ENCODE results near the gene CEP120. TPM values are rescaled to one million over a fixed set of nuclear protein-coding genes. Genes with fewer than 3 reads are reported as not detected.

CEP120 gene
- total RNA-seq, 1 donor from 2014 or later, result 21.8 TPM

DNA sequence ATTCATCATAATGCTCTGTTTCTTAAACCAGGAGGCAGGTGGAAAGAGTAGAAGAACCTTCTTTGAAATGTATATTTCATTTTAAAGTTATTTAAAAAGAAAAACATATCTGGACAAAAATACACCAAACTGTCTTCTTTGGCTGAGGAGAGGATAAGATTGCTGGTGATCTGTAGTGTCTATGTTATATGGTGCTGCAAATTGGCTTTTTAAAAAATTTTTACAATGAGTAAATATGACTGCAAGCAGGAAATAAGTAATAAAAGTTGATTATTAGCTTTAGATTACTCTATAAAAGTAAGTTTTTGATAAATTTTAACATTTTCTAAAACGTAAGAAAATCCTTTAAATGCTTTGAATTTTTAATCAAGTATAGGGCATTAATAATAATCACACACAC lies 64.9 kb downstream of the CEP120 start:
- peaks cover 30% of the 10 kb centered on the region for H3K36me3 Mint-ChIP-seq (ENCODE audit: insufficient read depth)
- H3K4me3 Mint-ChIP-seq (ENCODE audit: low read depth), result no peak overlapping the region
- H3K27ac Mint-ChIP-seq, result no peak overlapping the region
- peaks cover 2% of the 10 kb centered on the region for H3K4me1 Mint-ChIP-seq (ENCODE audit: low read depth)
- H3K9me3 Mint-ChIP-seq (ENCODE audit: low read depth), result peaks cover 24% of the 10 kb centered on the region
- H3K27me3 Mint-ChIP-seq, result no peaks in the 10 kb centered on the region
- TF ChIP-seq, protein P1, sequence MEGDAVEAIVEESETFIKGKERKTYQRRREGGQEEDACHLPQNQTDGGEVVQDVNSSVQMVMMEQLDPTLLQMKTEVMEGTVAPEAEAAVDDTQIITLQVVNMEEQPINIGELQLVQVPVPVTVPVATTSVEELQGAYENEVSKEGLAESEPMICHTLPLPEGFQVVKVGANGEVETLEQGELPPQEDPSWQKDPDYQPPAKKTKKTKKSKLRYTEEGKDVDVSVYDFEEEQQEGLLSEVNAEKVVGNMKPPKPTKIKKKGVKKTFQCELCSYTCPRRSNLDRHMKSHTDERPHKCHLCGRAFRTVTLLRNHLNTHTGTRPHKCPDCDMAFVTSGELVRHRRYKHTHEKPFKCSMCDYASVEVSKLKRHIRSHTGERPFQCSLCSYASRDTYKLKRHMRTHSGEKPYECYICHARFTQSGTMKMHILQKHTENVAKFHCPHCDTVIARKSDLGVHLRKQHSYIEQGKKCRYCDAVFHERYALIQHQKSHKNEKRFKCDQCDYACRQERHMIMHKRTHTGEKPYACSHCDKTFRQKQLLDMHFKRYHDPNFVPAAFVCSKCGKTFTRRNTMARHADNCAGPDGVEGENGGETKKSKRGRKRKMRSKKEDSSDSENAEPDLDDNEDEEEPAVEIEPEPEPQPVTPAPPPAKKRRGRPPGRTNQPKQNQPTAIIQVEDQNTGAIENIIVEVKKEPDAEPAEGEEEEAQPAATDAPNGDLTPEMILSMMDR (IDR thresholded peaks at IDR 0.05; ENCODE audit: unreplicated experiment), result no peak
- no peak for DNase-seq (ENCODE audit: low spot score, unreplicated experiment)

DNA sequence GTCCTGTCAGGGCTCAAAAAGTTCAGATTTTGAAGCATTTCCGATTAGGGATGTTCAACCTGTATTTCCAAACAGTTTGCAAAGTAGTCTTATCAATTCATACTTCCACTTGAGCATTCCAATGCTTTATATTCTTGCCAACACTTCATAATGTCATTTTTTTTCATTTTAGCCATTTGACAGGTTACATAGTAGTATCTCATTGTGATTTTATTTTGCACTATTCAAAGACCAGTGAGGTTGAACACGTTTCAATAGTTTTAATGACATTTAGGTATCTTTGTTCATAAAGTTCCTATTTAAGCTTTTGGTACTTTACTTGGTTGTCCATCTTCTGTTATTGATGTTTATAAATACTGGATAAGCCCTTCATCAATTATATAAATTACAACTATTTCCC lies 71.4 kb downstream of the CEP120 start:
- Mint-ChIP-seq H3K36me3 (ENCODE audit: insufficient read depth) (peaks cover 24% of the 10 kb centered on the region), H3K4me1 (ENCODE audit: low read depth) (peaks cover 4% of the 10 kb centered on the region)
- DNase-seq (ENCODE audit: low spot score, unreplicated experiment), result no peak

DNA sequence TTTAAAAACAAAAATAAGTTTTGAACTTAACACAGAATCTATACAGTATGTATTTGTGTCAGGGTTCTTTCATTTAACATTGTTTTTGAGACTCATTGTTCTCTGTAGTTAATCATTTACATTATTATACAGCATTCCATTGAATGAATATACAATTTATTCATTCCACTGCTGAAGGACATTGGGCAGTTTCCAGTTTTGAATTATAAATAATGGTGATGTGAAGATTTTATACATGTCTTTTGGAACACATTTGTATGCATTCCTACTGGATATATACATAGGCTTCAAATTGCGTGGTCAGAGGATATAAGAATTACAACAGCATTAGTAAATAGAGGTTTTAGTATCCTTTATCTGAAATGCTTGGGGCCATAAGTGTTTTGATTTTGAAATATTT lies 72.0 kb downstream of the CEP120 start:
- Mint-ChIP-seq H3K9me3 (ENCODE audit: low read depth) (peaks cover 18% of the 10 kb centered on the region), H3K4me1 (ENCODE audit: low read depth) (peaks cover 4% of the 10 kb centered on the region), H3K36me3 (ENCODE audit: insufficient read depth) (peaks cover 23% of the 10 kb centered on the region)

More for the DNA sequence above, 71.4 kb downstream of the CEP120 start:
- no peak overlapping the region for H3K27ac Mint-ChIP-seq
- peaks cover 23% of the 10 kb centered on the region for H3K9me3 Mint-ChIP-seq (ENCODE audit: low read depth)
- H3K27me3 Mint-ChIP-seq, result no peaks in the 10 kb centered on the region
- H3K4me3 Mint-ChIP-seq (ENCODE audit: low read depth), result no peak overlapping the region
- TF ChIP-seq, protein P1 (IDR thresholded peaks at IDR 0.05; ENCODE audit: unreplicated experiment), result no peak

DNA sequence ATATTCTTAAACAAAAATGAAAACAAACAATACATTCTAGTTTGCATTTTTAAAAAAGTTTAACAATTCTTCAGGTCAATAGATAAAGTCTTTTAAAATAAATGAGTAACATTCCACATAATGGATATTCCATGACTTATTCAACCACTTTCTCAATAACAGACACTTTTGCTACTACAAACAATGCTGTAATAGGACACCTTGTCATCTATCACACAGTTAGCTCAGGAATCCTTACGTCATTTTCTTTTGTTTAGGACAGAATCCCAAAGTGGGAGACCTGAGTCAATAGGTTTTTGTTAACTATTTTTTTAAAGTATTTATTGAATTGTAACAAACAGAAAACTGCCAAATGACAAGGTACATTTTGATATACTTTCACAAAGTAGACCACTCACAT lies 72.5 kb downstream of the CEP120 start:
- Mint-ChIP-seq H3K27ac (no peak overlapping the region), H3K27me3 (no peaks in the 10 kb centered on the region), H3K4me3 (ENCODE audit: low read depth) (no peak overlapping the region), H3K4me1 (ENCODE audit: low read depth) (peaks cover 4% of the 10 kb centered on the region), H3K36me3 (ENCODE audit: insufficient read depth) (peaks cover 20% of the 10 kb centered on the region), H3K9me3 (ENCODE audit: low read depth) (peaks cover 15% of the 10 kb centered on the region)
- TF ChIP-seq, protein P1 (IDR thresholded peaks at IDR 0.05; ENCODE audit: unreplicated experiment), result no peak
- DNase-seq (ENCODE audit: low spot score, unreplicated experiment), result no peak

More for the DNA sequence above, 72.0 kb downstream of the CEP120 start:
- H3K27me3 Mint-ChIP-seq, result no peaks in the 10 kb centered on the region
- TF ChIP-seq, protein P1 (IDR thresholded peaks at IDR 0.05; ENCODE audit: unreplicated experiment), result no peak
- no peak overlapping the region for H3K4me3 Mint-ChIP-seq (ENCODE audit: low read depth)
- DNase-seq (ENCODE audit: low spot score, unreplicated experiment), result no peak
- no peak overlapping the region for H3K27ac Mint-ChIP-seq

DNA sequence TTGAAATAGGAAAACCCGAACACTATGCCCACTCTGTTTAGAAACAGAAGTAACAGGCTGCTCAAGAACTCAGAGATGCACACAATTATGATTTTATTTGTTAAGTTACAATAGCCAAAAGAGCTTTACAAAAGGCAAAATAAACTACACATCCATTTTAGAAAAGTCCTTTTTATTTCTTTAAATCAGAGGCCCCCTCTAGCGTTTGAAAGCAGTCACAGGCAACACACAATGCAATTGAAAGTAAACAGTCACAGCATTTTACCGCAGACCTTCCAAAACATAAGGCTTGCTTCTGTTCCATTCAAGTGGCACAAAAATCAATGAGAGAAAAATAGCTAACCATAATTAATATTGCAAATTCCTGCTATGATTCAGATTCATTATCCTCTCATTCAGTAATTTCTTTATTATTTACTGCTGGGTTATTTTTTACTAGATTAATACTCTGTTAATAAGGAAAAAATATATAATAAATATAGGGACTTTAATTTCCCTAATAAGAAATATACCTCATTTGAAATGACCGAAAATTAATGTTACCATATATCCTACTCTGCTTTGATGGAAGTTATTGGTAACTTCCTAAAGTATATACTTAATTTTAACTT lies 78.3 kb downstream of the CEP120 start:
- Mint-ChIP-seq H3K36me3 (ENCODE audit: insufficient read depth) (peaks cover 6% of the 10 kb centered on the region), H3K9me3 (ENCODE audit: low read depth) (no peaks in the 10 kb centered on the region), H3K27ac (no peak overlapping the region), H3K4me3 (ENCODE audit: low read depth) (no peak overlapping the region), H3K4me1 (ENCODE audit: low read depth) (no peaks in the 10 kb centered on the region), H3K27me3 (no peaks in the 10 kb centered on the region)
- no peak for DNase-seq (ENCODE audit: low spot score, unreplicated experiment)
- TF ChIP-seq, protein P1 (IDR thresholded peaks at IDR 0.05; ENCODE audit: unreplicated experiment), result peak; percentile 72
